K562 (cell line): ENCODE results near the gene DLGAP1. TPM values are rescaled to one million over a fixed set of nuclear protein-coding genes. Genes with fewer than 3 reads are reported as not detected.

ENCODE experiments used
- ATAC-seq: fragments of 200-7000 bp; cut with Tn5 transposase; 3 replicates; pipeline ENCODE4 v1.9.1; 2020; ENCODE audit warnings: moderate library complexity
- BruUV-seq: library from RNA; stranded (reverse); fragments of 400-500 nt; replicated peaks from 2 replicates; lab custom pipeline; 2021; lab: Mats Ljungman, UMichigan
- CTCF ChIA-PET: fragments of 300-600 bp; formaldehyde crosslinking; extraction: SDS; loops from one replicate; lab custom pipeline; 2021; ENCODE audit warnings: low intra/inter-chr PET ratio; lab: Yijun Ruan, JAX
- POLR2A ChIA-PET: fragments of 300-600, 350-650 bp; sonication (Branson Sonifier 250); formaldehyde crosslinking; extraction: SDS; loops from one replicate; lab custom pipeline; 2021; ENCODE audit warnings: antibody characterized with exemption, inconsistent platforms; lab: Yijun Ruan, JAX
- DNase-seq, 4 experiments: peaks; one replicate each; pipeline versions ENCODE4 v3.0.0 to v3.0.0-alpha.2; 2011 to 2018; ENCODE audit warnings: low spot score in 3 of 4, mixed read lengths in 3 of 4; ENCODE audit errors: extremely low read depth in 1 of 4
- FAIRE-seq: peaks from 2 replicates; lab custom pipeline; 2011; peaks lifted over from hg19 to GRCh38; lab: Jason Lieb, UNC
- H2AFZ ChIP-seq: 2 replicates; pipeline ENCODE4 v1.6.0; 2011; ENCODE audit warnings: low read depth, low read length, control low read depth, inconsistent platforms
- H3K27ac ChIP-seq: fragments of 200-600 bp; 3 replicates; pipeline ENCODE4 v1.8.0; 2011; ENCODE audit warnings: low read depth, mild to moderate bottlenecking, control low read depth, inconsistent platforms, low read length, moderate library complexity, mixed read lengths; ENCODE audit errors: extremely low read depth
- H3K27me3 ChIP-seq, 2 experiments: fragments of 300-600 bp in 1 of 2; 2 replicates in 1 of 2; 3 replicates in 1 of 2; pipeline versions ENCODE4 v1.6.0 to v1.8.0; 2011; ENCODE audit warnings: inconsistent platforms in 2 of 2, low read length in 2 of 2, mild to moderate bottlenecking in 1 of 2, mixed read lengths in 1 of 2, moderate library complexity in 1 of 2; ENCODE audit not compliant: control insufficient read depth in 2 of 2, insufficient read depth in 2 of 2
- H3K36me3 ChIP-seq: fragments of 300-600 bp; 3 replicates; pipeline ENCODE4 v1.8.0; 2011; ENCODE audit warnings: mild to moderate bottlenecking, low read length, inconsistent platforms; ENCODE audit not compliant: control insufficient read depth, insufficient read depth
- H3K4me1 ChIP-seq, 2 experiments: fragments of 200-600 bp in 1 of 2; replicated peaks in 1 of 2; 2 replicates in 1 of 2; 3 replicates in 1 of 2; pipeline versions ENCODE4 v1.5.1 to v1.8.0; 2011; ENCODE audit warnings: inconsistent platforms in 2 of 2, low read length in 2 of 2, mild to moderate bottlenecking in 1 of 2, mixed read lengths in 1 of 2, moderate library complexity in 1 of 2; ENCODE audit not compliant: control insufficient read depth in 2 of 2, insufficient read depth in 2 of 2
- H3K4me2 ChIP-seq: 2 replicates; pipeline ENCODE4 v1.6.1; 2011; ENCODE audit warnings: low read length, control low read depth, inconsistent platforms, mixed read lengths; ENCODE audit not compliant: insufficient read depth
- H3K4me3 ChIP-seq: fragments of 200-600 bp; sonication (generic), shearing (Covaris generic); 2 replicates; pipeline ENCODE4 v1.5.1; 2016; ENCODE audit warnings: control low read depth, inconsistent platforms
- H3K79me2 ChIP-seq: fragments of 200-600 bp; 3 replicates; pipeline ENCODE4 v1.8.0; 2011; ENCODE audit warnings: low read length, inconsistent platforms; ENCODE audit not compliant: control insufficient read depth, insufficient read depth
- H3K9ac ChIP-seq, 2 experiments: 2 replicates each; pipeline versions ENCODE4 v1.6.0 to v1.6.1; 2011; ENCODE audit warnings: low read depth in 2 of 2, low read length in 2 of 2, control low read depth in 1 of 2, inconsistent platforms in 1 of 2, mild to moderate bottlenecking in 1 of 2, mixed read lengths in 1 of 2; ENCODE audit not compliant: insufficient read depth in 1 of 2
- H3K9me1 ChIP-seq: one replicate; pipeline ENCODE4 v1.6.0; 2011; ENCODE audit warnings: inconsistent platforms, mild to moderate bottlenecking, low read length, moderate library complexity; ENCODE audit not compliant: control insufficient read depth, insufficient read depth
- H3K9me3 ChIP-seq: replicated peaks from 2 replicates; pipeline ENCODE4 v1.5.1; 2011; ENCODE audit warnings: low read depth, low read length, inconsistent platforms; ENCODE audit not compliant: control insufficient read depth, insufficient read depth
- H4K20me1 ChIP-seq: replicated peaks from 2 replicates; pipeline ENCODE4 v1.6.1; 2011; ENCODE audit warnings: low read length, inconsistent platforms, mixed read lengths; ENCODE audit not compliant: control insufficient read depth, insufficient read depth
- ARNT ChIP-seq, 2 experiments: fragments of 450-650 bp; IDR thresholded peaks; 2 replicates each; pipeline ENCODE4 v1.6.1; 2016; ENCODE audit warnings: mild to moderate bottlenecking in 1 of 2
- DIDO1 ChIP-seq: fragments of 450-650 bp; IDR thresholded peaks from 2 replicates; pipeline ENCODE4 v1.6.1; 2016; ENCODE audit warnings: low read depth, missing biosample characterization, missing genetic modification characterization
- DPF2 ChIP-seq: fragments of 450-650 bp; IDR thresholded peaks from 2 replicates; pipeline ENCODE4 v1.6.1; 2016
- FOXA1 ChIP-seq: fragments of 450-650 bp; IDR thresholded peaks from 2 replicates; pipeline ENCODE4 v1.6.1; 2016; ENCODE audit warnings: mild to moderate bottlenecking, borderline replicate concordance
- FOXJ2 ChIP-seq: fragments of 200-800 bp; sonication (Bioruptor generic); IDR thresholded peaks from 2 replicates; pipeline ENCODE4 v1.6.1; 2016; ENCODE audit warnings: missing genetic modification characterization, missing compliant biosample characterization
- POLR2B ChIP-seq: fragments of 450-650 bp; IDR thresholded peaks from 2 replicates; pipeline ENCODE4 v1.6.1; 2018; ENCODE audit warnings: low read depth; ENCODE audit not compliant: partially characterized antibody
- WGBS: fragments of 100-300 bp; shearing (Covaris generic); methylation state at CpG from one replicate; pipeline ENCODE4 v1.1.6; 2016; ENCODE audit warnings: low coverage, mixed read lengths; ENCODE audit not compliant: insufficient coverage; ENCODE audit errors: missing lambda C conversion rate; 5-methylcytosine and 5-hydroxymethylcytosine counted together
- in situ Hi-C: fragments of 300-500 bp; cut with MboI; formaldehyde crosslinking; loops from 4 replicates; pipeline ENCODE4 v1.15.0; 2018; ENCODE audit warnings: inconsistent platforms, mixed read lengths
- intact Hi-C: fragments of 100-400 bp; cut with micrococcal nuclease; formaldehyde crosslinking; loops from 2 replicates; pipeline ENCODE4 v1.14.2; 2022
- polyA plus RNA-seq, 8 experiments: library from polyadenylated mRNA; depleted of rRNA in 4 of 8; stranded (reverse) in 5 of 8; unstranded in 3 of 8; fragments of >200 nt; fragmentation: Nextera tagmentation in 2 of 8; fragmentation: Illumina TruSeq in 1 of 8; extraction: Ambion mirVana in 2 of 8; extraction: Trizol in 1 of 8; gene quantifications; 2 replicates each; pipeline versions ENCODE4 v1.2.1 to v1.2.3, GENCODE V29; 2011 to 2014; ENCODE audit warnings: inconsistent platforms in 1 of 8, missing spikeins in 1 of 8
- total RNA-seq, 7 experiments: library from RNA; depleted of rRNA in 6 of 7; stranded (reverse); fragments of >200 nt in 6 of 7; fragmentation: Illumina TruSeq in 2 of 7; extraction: Trizol in 2 of 7; gene quantifications; 2 replicates each; pipeline versions ENCODE4 v1.2.1 to v1.2.3, GENCODE V29; 2011 to 2021; ENCODE audit warnings: low replicate concordance in 1 of 7

Gene DLGAP1
- total and polyA plus RNA-seq, 9 of the 15 experiments (the other 6 are each of a cell fraction or from before 2014, with no cell fraction given): 0.04 to 0.22 (median 0.08) TPM

DNA sequence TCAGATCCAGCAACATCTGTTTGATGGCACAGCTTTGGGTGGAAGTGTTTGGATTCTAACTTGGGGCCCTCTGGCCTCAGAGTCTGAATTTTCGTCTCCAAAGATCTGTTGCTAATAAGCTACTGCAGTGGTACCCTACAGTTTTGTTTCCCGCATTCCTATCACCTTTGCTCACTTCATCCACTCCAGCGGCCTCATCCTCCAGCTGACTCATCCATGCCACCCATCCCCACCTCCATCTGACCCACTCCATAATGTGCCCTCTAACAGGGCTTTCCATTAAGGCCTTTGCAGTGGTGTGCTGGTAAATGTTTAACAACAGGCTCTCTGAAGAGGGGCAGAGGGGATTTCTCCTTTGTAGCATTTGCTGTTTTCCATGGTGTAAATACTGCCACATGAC, 779.7 kb downstream of the DLGAP1 start:
- intact Hi-C loops (no loop called here), in situ Hi-C loops (no loop called here)
- H3K4me1 ChIP-seq: peaks cover 6 to 9% of the 10 kb centered on the region in 2 experiments; a peak in 3 of 5 replicates
- DNase-seq (no peak), FAIRE-seq (no peak), ATAC-seq (no peak)
- H3K36me3 ChIP-seq: no peaks in the 10 kb centered on the region
- WGBS: 79% methylated on average over 3 of the region's 3 CpGs
- no peak for TF ChIP-seq DIDO1 (tag)
- 0 out of 4 replicates have a peak, but pooled peaks of 1 of the 2 experiments have one; percentile 26 for TF ChIP-seq ARNT (IDR thresholded peaks at IDR 0.05)
- H3K4me3 ChIP-seq: no peak overlapping the region
- peak overlapping the region; percentile 28; the same call in 1 of the 3 replicates for H3K27ac ChIP-seq
- H4K20me1 ChIP-seq: no peaks in the 10 kb centered on the region
- ChIA-PET CTCF (interaction anchor here (0.6 kb wide), 1 partner anchor 163 kb away, joined by 3 read pairs; no protein-coding TSS in a partner anchor), POLR2A (interaction anchor here (0.6 to 1.9 kb wide), 5 partner anchors 10 to 401 kb away, joined by 3 to 7 read pairs (median 3); no protein-coding TSS in a partner anchor)
- no peaks in the 10 kb centered on the region for H3K9me1 ChIP-seq
- H3K4me2 ChIP-seq: peak overlapping the region; percentile 2; the same call in 1 of the 2 replicates
- BruUV-seq: no TSS peak
- 0 out of 2 replicates have a peak, but pooled peaks cover 3% of the 10 kb centered on the region for H3K9me3 ChIP-seq
- no peaks in the 10 kb centered on the region for H3K79me2 ChIP-seq
- no peaks in the 10 kb centered on the region for H3K27me3 ChIP-seq
- H3K9ac ChIP-seq: no peak overlapping the region
- H2AFZ ChIP-seq: peak overlapping the region; percentile 90

DNA sequence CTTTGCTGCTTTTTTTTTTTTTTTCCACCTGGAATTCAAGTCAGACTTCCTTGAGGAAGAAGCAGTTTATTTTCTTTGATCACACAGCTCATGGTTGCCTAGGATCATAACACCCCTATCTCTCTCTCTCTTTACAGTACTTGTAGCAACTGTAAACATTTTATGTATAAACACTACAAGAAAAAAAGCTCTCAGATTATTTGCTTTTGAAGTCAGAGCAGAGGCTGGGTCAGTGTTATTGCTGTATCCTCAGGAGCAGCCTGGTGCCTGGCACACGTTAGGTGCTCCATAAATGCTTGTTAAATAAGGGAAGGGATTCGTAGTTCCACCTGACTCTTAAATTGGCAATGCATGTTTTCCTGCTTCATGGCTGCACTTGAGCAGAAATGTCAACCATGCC, 783.9 kb downstream of the DLGAP1 start:
- H3K9me1 ChIP-seq: no peaks in the 10 kb centered on the region

More for the DNA sequence above, 783.9 kb downstream of the DLGAP1 start:
- Histone ChIP-seq H3K4me3 (no peak overlapping the region), H3K79me2 (no peaks in the 10 kb centered on the region), H4K20me1 (no peaks in the 10 kb centered on the region), H3K9ac (no peak overlapping the region), H3K27ac (no peak overlapping the region), H3K27me3 (no peaks in the 10 kb centered on the region), H2AFZ (no peak overlapping the region), H3K9me3 (0 out of 2 replicates have a peak, but pooled peaks cover 3% of the 10 kb centered on the region), H3K4me2 (no peak overlapping the region), H3K4me1 (peaks cover 9 to 10% of the 10 kb centered on the region in 2 experiments; a peak in 4 of 5 replicates), H3K36me3 (no peaks in the 10 kb centered on the region)
- TF ChIP-seq FOXJ2 (tag): 0 out of 2 replicates have a peak, but pooled peaks have one; percentile 45
- TF ChIP-seq FOXA1: no peak
- no peak for TF ChIP-seq POLR2B
- TF ChIP-seq DPF2: no peak
- in situ Hi-C loops: no loop called here
- ATAC-seq: no peak
- no peak for DNase-seq
- intact Hi-C loops: no loop called here
- ChIA-PET POLR2A (no interaction called here), CTCF (interaction anchor here (0.5 kb wide), 1 partner anchor 69 kb away, joined by 5 read pairs; no protein-coding TSS in a partner anchor)
- BruUV-seq: no TSS peak
- no peak for FAIRE-seq
- 43% methylated on average over 2 of the region's 2 CpGs for WGBS
